AG08395 (cell line): ENCODE results near the gene NFIA.

Experiments
- DNase-seq: peaks from one replicate; pipeline ENCODE4 v3.0.0; 2012; ENCODE audit warnings: mixed read lengths, low spot score

NFIA gene

DNA sequence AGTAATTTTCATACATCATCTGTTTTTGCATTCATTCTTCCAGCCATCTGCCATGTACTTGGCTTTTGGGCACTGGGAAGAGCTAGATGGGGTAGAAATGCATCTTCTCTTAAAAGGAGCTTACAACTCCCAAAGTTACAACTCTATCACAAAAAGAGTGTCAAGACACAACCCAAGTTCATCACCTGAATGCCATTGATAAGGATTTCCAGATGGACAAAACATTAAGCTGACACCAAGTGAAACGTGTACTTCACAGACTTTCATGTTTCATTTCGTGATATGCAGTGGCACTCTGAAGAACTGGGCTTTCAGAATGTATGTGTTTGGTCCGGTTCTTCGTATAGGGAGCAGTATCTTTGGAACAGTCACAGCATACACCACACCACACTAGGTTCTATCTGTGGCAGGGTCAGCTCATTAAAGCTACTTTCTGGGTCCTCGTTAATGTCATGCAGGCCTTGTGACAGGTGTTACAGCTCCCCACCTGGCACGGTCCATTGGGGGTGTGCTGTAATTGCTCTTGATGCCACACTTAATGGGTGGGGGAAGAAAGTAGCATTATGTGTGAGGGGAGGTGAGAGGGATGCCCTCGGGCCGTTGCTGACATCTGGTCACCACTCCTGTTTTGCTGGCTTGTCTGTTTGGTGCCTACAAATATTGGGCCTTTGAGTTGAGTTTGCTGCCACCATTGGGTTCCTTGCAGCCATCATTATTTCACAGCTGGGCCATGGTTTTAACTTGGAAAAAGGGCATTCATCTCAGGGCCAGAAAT is 164.9 kb downstream of the NFIA start:
- no peak for DNase-seq

DNA sequence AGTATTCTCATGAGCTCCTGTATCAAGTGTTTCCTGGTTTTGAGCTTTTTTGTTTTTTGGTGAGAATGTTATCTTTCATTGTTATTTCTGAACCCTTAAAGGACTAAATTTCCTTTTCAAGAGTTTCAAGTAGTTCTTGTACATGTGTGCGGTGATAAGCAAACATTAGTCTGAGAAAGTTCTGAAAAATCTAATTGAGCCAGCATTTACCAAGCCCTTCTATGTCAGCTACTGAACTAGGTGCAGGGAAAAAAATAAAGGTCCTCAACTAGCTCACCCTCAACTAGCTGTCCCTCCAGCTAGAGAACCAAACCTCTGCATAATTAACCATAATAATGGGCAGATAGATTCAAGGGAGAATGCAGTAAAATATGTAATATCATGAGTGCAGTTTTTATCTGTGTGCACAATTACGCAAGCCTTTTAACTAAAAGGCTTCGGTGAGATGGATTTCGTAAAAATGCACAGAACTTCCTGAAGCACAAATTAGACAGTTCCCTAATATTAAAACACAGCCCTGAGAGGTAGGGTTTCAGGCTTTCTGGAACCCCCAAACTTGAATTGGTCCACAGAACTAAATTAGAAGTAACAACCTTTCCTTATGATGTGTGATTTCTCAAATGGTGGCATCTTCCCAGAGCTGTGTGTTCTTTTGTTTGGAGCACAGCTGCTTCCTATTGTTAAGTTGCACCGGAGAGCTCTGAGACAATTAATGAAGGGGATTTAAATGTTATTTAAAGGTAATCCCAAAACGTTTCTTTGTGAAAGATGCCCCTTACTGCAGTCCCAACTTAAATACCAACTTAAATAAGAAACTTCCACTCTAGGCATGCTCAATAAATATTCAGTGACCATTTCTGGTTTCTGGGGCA is 165.8 kb downstream of the NFIA start:
- DNase-seq = no peak

DNA sequence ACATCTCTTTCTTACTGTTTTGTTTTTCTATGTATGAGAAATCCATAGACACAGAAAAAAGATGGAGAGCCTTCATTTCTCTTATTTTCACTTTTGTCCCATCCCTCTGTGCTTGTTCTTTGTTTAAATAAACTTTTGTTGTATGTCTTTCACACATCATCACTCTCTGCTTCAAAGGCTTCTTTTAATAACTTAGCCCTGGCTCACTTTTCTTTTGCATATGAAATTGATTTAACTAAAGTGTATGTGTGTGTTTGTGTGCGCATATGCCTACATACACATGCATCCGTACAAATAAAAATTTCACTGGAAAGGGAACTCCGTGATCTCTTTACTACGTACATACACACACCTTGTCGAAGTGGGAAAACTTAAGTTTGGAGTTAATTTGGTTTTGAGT is 168.6 kb downstream of the NFIA start:
- no peak for DNase-seq

DNA sequence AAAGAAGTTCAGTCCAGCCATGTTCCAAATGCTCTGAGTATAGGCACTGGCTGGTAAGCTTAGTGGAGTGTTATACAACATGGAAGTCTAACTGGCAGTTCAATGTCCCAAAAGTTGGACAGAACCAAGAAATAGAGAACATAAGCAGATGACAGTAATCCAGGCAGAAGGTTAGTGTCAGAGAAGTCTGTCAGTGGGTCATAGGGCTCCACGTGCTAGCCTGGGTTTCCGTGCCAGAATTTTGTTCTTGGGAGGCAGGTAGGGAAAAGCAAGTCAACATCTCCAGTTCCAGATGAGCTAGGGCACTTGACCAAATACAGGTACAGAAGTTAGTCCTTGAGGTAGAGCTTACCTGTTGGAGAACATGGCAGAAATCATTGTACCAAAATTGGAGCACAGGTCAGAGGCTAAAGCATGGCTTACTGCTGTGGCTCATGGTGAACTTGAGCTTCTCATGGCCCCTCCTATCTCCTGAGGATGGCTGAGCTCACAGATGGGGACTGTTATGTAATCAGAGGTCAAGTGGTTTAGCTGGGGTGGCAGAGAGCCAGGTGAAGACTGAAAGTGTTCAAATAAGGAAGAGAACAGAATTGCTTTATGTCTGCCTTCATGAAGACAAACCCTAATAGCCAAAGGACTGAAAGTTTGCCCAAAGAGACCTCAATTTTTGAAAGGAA is 170.8 kb downstream of the NFIA start:
- DNase-seq = peak; percentile 6

DNA sequence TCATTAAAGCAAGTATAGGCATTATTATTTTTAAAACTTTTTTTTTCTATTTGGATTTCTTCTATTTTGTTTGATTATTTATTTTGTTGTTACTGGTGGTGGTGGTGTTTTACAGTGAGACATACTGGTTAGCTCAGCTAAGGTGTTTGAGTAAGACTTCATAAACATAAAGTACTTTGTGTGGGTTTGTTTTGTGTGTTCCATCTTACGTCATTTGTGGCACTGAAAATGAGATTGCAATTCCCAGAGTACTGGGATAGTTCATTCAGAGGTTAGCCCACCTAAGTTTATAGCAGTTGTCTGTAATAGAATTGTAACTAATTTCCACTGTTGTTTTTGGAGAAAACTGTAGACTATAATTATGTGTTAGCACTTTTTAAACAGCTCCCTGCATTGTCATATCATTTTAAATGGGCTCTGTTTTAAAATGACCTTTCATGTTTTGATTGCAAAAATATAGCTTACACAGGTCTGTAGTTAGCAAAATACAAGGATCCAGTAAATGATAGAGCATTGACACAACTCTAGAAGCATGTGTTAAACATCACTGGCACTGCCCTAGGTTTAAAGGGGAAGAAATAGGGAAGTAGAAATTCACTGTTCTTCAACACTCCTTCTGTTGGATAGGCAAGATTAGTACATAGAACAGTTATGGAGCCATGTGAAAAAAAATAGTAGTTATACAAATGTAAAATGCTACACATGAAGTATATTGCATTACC is 171.7 kb downstream of the NFIA start:
- DNase-seq = no peak

DNA sequence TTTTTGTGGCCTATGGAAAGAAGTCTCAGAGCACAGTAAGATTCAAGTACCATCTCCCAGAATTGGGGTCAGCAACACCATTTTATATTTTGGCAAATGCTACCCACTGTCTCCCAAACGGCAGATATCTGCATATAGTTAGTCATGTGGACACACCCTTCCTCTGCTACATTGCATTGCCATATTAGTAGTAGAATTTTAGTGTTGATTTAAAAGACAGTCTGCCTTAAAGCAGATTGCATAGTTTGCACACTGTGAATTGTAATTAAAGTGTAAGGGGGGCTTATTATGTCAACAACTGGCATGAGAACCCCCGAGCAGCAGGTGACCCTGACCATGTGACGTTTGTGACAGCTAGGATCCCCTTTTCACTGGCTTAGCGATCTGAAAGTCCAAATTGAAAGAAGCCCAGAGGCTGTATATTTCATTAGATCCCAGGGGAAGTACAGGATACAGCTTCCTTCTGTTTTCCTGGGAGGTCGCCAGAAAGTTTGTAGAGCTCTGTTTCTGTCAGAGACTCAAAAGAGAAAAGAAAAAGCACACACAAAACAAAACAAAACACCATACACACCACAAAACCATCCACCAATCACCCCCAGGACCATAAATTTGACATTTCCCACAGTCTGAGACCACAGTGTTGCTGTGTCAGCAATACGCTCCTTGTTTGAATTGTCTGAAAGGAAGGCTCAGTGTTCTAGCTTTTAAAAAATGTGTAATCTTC is 172.4 kb downstream of the NFIA start:
- peak; percentile 36 for DNase-seq

DNA sequence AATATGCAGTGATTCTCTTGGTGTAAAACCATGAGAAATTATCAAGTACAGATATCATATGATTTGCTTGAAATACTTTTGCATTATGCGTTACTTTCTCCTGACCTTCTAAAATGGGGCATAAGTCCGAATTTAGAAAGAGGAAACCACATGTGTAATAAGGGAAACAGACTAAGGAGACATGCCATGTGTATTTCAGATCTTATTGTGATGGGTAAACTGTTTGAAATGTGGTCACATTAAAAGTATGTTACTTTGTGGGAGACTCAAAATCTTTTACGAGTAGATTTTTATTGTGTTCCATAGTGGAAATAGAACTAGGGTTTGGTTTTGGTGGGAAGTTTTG is 173.0 kb downstream of the NFIA start:
- DNase-seq = peak; percentile 6

DNA sequence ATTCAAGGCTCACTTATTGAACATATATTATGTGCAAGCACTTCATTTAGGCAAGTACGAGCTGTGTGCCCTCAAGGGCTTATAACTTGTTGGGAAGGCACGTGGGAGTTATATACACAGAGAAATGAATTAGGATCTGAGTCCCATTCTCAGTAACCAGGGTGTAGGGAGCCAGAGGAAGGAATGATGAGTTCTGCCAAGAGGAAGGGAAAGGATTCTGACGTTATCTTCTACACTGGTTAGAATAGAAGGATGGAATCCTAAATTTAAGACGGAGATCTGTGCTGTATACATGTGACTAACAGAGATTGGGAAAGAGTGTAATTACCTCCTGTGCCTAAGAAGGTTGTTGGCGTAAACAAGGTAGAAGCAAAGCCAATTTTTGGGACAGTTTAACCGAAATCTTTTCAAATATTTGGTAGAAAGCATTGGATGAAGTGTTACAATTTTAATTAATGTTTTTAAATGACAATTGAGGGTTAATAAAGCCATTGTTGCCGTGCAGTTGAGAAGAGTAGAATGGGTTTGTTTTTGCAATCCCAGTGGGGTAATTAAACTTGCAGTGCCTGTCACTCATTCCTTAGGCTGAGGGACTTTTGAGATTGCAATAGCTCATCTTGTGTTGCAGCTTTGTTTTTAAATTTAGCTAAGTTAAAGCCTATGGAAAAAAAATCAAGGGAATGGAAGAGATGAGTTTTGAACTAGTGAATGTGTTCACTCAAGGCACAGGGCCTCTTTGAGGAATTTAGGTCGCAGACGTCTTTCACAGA is 177.2 kb downstream of the NFIA start:
- DNase-seq = no peak

DNA sequence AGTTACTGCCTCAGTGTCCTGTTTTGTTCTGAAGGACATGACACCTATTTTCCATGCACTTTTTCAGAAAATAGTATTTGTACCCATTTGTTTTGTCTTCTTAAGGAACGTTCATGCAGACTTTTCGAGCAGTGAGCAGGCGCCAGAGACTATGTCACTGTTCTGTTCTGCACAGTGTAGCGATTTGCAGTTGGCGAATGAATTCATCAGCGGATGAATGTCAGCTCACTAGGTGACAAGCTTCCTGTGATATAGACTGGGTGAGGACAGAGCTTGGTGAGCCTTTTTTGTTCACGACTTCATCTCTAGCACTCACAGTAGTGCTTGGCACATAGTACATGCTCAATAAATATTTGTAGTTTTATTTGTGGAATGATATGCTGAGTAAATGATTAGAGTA is 177.8 kb downstream of the NFIA start:
- no peak for DNase-seq

DNA sequence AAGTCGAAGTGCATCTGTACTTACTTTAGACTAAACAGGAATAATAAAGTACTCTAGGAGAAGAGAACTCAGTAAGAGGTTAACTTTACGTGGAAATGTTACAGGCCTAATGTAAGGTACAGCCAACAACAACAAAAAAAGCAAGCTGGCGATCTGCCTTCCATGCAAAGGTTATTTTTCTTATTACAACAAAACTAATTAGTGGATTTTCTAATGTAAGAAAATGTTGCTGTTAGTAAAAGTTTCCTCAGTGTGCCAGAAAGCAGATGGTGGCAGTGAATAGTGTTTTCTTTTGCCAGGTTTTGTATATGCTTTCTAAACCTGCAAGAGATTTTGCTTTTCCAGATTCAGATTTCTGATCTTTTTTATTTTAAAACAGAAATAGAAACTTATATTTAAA is 179.2 kb downstream of the NFIA start:
- DNase-seq = no peak

DNA sequence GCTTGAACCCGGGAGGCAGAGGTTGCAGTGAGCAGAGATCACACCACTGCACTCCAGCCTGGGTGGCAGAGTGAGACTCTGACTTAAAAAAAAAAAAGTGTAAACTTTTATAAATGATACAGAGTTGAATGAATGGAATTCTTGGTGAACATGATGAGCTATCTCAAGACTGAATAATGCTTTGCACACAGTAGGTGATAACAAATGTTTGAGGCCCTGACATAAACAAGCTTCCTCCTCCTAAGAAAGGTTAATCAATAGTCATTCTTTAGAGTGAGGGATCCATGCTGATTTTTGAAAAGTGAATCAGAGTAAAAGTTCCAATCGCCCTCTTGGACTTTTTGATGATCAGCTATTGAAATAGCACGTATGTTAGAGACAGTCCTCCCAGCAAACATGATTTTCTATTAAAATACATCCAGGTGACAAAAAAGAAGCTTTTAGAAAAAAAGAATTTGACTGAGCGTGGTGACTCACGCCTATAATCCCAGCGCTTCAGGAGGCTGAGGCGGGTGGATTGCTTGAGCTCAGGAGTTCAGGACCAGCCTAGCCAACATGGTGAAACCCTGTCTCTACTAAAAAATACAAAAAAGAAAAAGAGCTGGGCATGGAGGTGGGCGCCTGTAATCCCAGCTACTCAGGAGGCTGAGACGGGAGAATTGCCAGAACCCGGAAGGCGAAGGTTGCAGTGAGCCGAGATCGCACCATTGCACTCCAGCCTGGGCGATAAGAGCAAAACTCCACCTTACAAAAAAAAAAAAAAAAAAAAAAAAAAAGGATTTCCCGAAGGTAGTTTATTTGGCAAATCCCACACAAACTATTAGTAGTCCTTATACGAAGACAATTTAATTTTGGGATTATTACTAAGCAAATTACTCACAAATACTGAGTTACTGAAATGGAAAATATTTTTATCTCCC is 181.8 kb downstream of the NFIA start:
- DNase-seq = no peak

DNA sequence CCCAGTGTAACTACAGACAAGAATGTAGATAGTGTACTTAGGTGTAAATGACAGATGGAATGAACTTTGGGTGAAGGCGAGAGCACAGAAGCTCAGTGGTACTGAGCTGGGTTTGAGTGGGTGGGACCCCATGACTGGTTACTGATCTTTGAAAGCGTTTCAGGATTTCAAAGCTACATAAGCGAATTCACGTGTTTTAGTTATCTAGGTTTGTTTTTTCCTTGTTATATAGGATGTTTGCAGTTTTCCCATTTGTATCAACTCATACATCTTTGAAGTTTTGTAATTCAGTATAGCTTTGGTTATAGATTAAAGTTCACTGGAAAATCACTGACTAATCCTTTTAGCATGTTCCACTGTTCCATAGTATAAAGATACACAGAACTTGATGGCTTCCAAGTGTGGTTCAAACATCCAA is 182.5 kb downstream of the NFIA start:
- no peak for DNase-seq

DNA sequence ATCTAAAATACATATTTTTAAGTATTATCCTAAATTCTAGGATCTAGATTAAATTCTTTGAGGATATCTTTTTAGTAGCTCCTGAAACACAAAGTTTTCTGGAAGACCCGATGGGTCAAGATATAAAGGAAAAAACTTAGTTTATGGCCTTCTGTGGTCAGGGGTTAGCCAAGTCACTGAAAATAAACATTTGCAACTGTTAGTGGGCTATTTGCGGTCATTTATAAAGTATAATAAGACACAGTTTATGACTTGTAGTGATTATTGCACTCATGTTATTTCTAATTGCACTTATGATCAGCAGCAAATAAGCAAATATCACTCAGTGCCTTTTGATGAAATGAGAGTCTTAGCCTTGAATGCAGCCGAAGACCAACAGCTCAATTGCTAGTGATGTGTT is 183.3 kb downstream of the NFIA start:
- DNase-seq = no peak

DNA sequence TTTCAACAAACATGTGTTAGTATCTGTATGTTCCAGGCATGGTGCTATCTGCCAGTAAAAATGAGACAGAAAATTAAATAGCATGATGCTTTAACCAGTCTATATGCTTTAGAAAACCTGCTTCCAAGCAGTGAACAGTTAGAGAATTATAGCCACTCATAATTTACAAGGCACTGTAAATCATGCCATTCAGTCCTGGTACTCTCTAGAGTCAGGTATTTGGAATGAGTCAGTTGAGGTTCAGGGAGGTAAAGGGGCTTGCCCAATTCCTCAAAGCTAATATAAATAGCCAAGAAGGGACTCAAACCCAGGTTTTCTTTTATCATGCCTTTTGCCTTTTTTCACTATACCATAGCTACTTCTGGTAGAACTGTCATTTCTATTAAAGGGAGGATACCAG is 184.4 kb downstream of the NFIA start:
- DNase-seq = no peak

DNA sequence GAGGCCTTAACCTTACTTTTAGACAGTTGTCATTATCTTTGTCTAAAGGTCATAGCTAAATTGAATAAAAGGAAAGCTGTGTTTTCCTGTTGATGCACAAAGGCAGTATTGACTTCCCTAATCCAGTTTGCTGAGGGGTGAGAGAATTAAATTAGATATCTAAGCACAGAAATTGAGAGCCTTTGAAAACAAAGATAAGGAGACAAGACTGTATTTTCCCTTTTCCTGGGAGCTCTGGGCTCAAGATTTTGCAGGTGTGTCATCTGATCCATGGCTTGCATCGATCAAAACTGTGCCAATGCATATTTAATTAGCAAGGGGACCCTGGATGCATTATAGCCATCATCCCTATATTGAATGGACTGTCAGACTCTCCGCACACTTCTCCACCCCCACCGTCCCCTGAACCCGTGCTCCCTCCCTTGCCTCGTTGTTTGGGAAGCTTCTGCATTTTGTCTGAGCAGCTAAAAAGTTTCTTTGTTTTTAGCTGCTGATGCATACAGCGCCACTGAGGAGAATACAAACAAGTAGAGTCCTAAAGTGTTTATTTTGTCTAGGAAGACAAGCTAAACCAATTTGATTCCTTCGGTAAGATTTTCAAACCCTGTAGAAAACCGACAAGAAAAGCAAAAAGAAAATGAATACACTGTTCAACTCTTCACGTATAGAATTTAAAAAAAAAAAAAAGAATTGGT is 186.3 kb downstream of the NFIA start:
- no peak for DNase-seq

DNA sequence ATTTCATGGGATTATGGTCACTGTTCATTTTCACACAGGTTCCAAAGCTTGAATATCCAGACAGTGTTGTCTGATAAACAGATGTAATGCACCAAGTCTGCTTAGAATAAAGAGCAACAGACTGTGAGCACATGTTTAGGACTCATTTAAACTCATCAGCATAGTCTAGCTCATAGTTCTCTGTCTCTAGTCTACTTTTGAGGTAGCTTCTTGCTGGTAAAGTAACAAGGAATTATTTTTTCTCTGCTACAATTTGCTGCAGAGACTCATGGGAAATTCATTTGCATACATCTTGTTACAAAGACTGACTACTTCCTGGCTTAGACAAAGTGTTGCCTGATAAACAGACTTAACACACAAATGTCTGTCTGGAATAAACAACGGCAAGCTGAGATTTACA is 187.2 kb downstream of the NFIA start:
- no peak for DNase-seq

DNA sequence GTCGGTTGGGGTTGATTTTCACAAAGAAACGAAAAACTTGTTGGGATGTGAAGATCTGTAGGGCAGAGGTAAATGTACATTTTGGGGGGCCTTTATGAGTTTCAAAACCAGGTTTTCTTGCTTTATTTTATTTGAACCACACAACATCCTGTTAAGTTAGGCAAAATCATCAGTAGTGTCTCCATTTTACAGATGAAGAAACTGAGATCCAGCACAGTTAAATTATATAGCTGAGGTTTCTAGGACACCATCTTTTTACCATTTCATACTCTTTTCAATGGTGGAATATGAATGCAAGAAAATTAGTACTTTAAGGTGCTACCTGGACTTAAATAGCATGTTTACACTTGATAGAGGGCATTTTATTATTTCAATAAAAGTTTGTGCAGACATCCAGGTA is 187.7 kb downstream of the NFIA start:
- no peak for DNase-seq

DNA sequence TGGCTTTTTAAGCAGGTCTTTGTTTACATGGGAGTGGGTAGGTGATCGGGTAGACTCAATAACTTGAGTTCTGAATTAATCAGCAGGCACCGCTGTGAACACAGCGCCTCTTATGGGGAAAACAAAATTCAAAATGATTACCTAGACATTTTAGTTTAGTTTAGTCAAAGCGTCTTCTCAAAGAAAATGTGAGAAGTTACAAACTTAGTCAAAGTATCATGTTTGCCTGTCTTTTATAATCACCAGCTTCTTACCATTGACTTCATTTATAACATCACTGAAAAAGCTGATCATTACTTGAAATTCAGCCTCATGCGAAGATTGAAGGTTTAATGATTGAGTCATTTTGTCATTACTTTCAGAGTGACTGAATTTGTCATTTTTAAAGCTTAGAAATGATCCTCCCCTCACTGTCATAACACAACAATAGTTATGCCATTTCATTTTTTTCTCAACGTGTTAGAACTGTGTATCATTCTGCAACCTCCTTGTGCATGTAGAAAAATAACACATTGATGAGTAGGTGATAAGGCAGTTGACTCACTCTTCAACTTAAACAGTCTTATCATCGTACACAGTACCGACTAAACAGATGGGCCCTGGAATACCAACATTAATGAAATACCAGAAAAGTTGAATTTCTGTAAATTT is 188.5 kb downstream of the NFIA start:
- no peak for DNase-seq

DNA sequence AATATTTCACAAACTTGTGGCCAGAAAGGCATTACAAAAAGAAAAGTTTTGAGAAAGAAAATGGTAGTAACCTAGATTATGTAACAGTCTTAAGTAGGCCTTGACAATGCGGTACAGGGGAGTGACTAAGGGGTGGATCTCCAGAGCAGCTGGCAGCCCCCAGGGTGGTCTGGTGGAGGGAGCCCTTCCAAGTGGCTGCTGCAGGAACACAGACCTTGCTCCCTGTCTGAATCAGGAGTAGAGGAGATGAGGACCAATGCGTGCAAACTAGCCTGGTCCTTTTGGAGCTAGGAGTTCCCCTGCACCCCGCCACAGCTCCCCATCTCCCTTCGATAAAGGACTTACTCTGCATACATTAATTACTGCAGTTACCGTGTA is 189.0 kb downstream of the NFIA start:
- no peak for DNase-seq
